ENCODE measurements around the gene RPH3AL.
"Not testable (repeated sequence)": the region's sequence is repeated elsewhere in the genome, so short reads cannot be mapped to it uniquely, and the experiment has no call there.

The RPH3AL gene

GRCh38 chr17:379531-380465, 27.2 kb upstream of the RPH3AL start:
- no peak for DNase-seq

DNA sequence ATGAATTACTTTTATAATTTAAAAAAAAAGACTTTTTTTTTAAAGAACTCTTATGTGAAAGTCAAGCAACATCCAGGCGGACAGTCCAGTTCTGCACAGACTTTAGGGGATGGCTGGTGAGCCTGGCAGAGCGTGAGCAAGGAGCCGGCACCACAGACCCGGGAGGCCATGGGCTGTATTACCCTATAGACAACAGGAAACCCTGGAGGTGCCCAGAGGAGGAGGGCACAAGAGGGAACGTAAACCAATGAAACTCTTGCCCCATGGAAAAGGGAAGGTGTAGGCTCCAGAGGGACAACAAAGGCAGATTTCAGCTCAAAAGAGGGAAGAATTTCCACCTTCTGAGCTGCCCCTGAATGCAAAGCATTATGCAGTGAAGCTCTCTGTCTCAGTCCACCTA, 25.5 kb upstream of the RPH3AL start:
- DNase-seq = no peak

DNA sequence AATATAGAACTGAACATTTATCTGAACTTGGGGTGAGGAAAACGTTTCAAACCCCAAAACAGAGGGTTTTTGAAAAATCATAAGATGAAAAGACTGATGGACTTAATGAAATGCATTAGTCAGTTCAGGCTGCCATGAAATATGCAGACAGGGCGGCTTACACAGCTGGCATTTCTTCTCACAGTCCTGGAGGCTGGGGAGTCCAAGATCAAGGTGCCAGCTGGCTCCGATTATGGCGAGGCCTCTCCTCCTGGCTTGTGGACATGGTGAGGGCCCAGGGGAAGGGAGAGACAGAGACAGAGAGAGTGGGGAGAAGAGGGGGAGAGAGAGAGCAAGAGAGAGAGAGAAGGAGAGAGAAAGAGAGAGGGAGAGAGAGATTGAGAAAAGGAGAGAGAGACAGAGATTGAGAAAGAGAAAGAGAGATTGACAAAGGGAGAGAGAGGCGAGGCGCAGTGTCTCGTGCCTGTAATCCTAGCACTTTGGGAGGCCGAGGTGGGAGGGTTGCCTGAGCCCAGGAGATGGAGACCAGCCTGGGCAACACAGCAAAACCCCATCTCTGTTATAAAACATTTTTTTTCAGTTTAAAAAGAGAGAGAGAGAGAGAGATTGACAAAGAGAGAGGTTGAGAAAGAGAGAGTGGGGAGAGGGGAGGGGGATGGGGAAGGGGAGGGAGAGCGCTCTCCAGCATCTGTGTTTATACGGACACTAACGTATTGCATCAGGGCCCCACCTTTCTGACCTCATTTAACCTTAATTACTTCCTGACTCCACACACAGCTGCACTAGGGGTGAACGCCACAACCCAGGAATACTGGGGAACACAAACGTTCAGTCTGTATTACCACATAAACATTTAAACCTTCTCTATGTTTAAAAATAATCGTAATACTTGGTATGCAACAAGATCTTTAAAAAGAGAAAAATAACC, 24.6 kb upstream of the RPH3AL start:
- peak; percentile 48 for DNase-seq

- no peak for DNase-seq
Measured at GRCh38 chr17:373613-374230, 21.1 kb upstream of the RPH3AL start.

DNA sequence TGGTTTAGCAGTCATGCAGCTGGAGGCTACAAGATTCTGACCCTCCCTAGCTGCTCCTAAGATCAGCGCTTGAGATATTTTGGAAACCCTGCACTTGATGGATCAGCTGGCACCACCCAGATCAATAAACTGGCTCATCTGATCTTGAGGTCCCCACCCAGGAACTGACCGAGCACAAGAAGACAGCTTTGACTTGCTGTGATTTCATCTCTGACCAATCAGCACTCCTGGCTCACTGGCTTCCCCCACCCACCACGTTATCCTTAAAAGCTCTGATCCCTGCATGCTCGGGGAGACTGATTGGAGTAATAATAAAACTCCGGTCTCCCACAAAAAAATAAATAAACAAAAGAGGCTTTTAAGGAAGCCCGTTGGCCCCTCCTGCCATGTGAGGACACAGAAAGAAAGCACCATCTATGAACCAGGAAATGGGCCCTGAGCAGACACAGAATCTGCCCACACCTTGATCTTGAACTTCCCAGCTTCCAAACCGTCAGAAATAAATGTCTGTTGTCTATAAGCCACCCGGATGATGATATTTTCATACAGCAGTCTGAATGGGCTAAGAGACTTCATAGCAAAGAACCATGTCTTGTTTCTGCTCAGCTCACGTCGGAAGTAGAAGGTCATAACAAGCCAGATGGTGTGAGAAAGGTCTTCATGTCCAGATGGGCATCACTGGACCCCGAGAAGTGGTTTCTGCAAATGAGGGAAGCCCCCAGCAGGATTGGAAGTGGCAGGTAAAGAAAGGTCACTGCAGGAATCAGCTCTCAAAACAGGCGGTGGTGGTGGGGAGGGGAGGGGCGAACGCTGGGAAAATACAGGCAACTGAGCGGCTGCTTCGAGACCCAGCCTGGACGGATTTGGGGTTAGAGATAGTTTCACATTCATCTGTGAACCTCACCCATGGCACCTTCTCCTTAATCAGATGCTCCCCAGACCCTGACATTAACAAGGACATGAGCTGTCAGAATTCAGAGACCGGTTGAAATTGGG, 19.8 kb upstream of the RPH3AL start:
- DNase-seq = no peak

- no peak for DNase-seq
Measured at GRCh38 chr17:371583-371982, 19.0 kb upstream of the RPH3AL start.

GRCh38 chr17:367656-368055, 15.0 kb upstream of the RPH3AL start:
- DNase-seq = not testable (repeated sequence)

DNA sequence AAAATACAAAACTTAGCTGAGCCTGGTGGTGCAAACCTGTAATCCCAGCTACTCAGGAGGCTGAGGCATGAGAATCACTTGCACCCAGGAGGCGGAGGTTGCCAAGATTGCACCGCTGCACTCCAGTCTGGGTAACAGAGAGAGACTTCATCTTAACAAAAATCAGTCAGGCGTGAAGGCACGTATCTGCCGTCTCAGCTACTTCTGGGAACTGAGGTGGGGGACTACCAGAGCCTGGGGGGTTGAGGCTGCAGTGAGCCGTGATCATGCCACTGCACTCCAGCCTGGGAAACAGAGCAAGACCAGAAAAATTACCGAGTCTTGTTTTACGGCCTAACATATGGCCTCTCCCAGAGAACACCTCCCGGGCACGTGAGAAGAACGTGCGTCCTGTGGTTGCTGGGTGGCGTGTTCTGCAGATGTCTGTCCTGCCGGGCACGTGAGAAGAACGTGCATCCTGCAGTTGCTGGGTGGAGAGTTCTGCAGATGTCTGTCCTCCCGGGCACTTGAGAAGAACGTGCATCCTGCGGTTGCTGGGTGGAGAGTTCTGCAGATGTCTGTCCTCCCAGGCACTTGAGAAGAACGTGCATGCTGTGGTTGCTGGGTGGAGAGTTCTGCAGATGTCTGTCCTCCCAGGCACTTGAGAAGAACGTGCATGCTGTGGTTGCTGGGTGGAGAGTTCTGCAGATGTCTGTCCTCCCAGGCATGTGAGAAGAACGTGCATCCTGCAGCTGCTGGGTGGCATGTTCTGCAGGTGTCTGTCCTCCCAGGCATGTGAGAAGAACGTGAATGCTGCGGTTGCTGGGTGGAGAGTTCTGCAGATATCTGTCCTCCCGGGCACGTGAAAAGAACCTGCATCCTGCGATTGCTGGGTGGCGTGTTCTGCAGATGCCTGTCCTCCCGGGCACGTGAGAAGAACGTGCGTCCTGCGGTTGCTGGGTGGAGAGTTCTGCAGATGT, 14.3 kb upstream of the RPH3AL start:
- not testable (repeated sequence) for DNase-seq

DNA sequence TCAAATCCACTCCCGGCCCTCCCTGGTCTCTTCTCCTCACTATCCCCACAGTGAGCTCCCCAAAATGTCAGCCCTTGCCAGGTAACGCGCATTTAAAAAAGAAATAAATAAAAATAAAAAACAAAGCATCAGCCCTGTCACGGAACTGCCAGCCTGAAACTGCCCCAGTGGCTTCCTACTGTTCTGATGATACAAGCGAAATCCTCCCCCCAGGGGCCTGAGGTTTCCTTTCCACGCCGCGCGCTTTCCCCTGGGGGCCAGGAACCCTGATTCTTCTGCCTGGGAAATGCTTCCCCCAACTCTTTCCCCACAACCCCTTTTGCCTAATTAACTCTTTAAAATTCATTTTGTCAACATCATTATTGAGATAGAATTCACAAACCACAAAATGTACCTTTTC, 12.2 kb upstream of the RPH3AL start:
- peak; percentile 10 for DNase-seq

DNA sequence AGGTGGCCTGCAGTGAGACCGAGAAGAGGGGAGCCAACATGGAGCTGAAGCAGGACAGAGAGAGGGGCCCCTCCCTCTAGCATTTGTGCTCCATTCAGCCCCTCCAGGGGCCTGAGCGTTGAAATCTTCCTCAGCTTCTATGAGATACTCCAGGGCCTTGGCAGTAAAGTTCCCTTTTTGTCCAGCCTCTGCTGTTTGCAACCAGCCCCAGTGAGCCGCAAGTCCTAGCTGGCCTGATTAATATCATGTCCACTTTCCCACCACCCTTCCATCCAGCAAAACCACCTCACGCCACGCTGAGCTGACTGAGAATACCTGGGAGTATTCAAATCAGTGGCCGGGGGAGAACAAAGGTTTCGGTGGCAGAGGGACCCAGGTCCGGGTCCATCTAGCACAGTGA, 11.7 kb upstream of the RPH3AL start:
- no peak for DNase-seq

GRCh38 chr17:362721-363120, 10.1 kb upstream of the RPH3AL start:
- DNase-seq = no peak

DNA sequence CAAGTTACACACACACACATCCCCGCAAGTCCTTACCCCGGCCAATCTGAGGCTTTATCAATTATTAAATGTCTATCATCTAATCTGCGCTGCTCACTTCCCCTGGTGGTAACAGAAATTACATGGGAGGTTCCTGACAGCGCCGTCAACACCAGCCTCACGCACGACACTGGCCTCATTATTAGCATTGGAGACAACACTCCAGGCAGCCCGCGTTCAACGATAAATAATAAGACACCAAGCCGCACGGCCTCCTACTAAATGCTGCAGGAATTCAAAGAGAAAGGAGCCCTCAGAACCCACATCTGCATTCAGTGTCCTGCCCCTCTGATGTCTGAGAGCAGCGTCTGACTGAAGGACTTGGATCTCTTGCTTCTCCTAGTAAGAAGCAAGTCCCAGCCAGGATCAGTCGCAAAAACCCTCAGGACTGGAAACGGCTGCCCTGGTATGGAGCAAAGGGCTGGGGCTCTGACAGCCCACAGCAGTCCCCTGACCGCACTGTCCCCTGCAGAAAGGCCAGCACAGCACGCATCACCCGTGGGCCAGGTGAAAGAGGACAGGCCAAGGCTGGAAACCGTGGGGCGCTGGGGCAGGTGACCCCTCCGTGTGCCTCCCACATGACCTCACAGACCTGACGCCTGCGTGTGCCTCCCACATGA, 7.6 kb upstream of the RPH3AL start:
- no peak for DNase-seq

DNA sequence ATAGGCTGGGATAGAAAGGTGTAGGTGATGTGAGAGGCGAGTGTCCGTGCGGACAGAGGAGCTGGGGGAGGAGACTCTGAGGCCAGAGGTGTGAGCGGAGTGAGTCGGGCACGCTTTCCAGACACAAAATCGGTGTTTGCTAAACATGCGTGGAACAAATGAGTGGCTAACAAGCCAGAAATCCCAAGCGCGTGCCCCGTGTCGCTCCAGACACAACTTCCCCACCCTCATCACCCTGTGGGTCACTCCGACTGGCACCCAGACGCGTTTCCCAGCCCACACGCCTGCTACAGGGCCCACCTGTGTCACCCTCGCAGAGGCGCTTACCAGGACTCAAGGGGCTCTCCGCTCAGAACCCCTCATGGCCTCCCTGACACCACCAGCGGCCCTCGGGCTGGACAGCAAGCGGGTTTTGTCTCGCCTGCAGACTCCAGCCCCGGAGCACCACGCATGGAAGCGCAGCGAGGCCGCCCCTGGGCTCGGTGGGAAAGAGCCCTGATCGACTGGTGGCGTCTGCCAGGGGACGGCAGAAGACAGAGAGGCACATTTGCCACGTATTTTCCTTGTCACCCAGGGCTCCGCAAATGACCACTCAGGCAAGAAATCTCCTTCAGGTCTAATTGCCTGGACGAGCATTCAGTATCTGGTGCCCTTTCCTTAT, 6.0 kb upstream of the RPH3AL start:
- no peak for DNase-seq

DNA sequence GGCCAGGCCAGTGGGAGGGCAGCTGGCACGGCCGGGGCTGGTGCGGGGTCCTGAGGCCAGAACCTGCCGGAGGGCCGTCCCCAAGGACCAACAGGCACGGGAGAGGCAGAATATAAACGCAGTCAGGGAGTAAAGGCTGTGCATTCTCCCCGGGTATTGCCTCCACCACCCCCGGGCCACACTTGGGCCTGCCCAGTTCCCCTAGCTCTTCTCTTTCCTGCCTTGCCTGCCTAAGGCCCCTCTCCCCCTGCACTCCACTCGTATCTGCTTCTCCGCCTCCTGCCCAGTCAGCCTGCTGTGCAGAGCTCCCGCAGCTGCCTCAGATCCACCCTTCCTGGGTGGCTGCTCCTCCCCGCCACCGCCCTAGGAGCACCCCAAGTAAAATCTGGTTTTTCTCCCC, 5.0 kb upstream of the RPH3AL start:
- no peak for DNase-seq

DNA sequence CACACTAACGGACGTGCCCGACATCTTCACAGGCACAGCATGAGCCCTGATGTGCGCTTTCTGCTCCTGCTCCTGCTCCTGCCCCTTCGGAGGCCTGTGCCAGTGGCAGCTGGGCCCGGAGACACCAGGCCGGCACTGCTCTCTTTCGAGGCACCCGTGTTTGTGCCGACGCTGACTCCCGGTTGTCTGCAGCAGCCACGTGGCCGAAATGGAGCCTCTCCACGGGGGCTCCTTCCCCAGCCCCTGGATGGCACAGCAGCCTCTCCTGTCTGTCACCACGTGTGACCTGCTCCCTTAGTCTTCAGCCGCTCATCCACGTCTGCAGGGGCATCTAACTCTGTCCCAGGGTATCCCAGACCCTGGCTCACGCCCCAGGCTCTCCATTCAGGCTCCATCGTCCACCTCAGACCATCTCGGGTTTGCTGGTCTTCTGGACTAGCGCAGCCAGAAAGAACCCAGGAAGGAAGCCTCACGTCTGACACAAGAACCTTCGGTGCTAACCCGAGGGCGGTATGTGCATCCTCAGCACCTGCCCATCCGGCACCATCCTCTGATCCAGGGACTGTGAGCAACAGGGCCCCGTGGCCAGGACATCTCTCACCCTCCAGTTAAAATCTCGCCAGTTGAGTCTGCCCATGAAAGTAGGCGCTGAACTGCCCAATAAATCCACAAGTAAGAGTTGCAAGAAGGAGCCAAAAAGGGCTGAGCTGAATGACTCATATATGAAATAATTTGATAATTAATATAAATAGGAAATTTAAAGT, 4.2 kb upstream of the RPH3AL start:
- no peak for DNase-seq

GRCh38 chr17:354651-355556, 2.3 kb upstream of the RPH3AL start:
- no peak for DNase-seq

GRCh38 chr17:353838-354234, 1.2 kb upstream of the RPH3AL start:
- no peak for DNase-seq

All from GF-D8 (cell line).